NB4 (cell line): ENCODE results near the gene HDAC4.

Source experiments
- DNase-seq: peaks from one replicate; pipeline ENCODE4 v3.0.0; 2010; ENCODE audit warnings: low read depth
- H3K4me3 ChIP-seq: one replicate; pipeline ENCODE4 v1.5.1; 2011; ENCODE audit warnings: mild to moderate bottlenecking, low read depth, low read length, moderate library complexity
- MYC ChIP-seq: IDR thresholded peaks from 2 replicates; pipeline ENCODE4 v1.6.1; 2011; ENCODE audit warnings: low read depth, low read length
- POLR2A ChIP-seq: IDR thresholded peaks from 2 replicates; pipeline ENCODE4 v1.6.1; 2011; ENCODE audit warnings: mild to moderate bottlenecking; ENCODE audit not compliant: insufficient read length; ENCODE audit errors: extremely low read depth
- TF ChIP-seq, protein P1 (sequence below): IDR thresholded peaks from one replicate; pipeline ENCODE4 v1.5.1; 2012; ENCODE audit warnings: low read depth, low read length
- TF ChIP-seq, protein P2 (sequence below): IDR thresholded peaks from 2 replicates; pipeline ENCODE4 v1.6.1; 2011; ENCODE audit warnings: low read depth, low read length

HDAC4 gene

DNA sequence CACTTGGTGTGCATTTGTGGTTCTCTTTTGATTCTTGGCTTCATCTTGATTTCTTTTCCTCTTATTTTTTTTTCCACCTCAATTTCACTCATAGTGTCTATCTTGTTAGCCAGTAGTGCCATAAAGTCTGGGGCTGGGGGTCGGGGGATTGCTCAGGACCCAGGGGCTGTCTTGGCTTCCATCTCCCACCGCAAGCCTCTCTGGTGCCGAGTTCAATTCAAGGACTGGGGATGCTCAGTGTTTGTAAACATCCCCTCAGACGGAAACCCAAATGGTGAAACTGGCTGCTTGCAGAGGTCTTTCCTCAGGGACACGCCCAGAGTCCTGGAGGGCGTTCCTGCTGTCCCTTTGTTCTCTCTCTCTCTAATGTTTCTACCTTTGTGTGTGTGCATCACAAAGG lies 379.6 kb downstream of the HDAC4 start:
- no peak for DNase-seq
- TF ChIP-seq, protein P1, sequence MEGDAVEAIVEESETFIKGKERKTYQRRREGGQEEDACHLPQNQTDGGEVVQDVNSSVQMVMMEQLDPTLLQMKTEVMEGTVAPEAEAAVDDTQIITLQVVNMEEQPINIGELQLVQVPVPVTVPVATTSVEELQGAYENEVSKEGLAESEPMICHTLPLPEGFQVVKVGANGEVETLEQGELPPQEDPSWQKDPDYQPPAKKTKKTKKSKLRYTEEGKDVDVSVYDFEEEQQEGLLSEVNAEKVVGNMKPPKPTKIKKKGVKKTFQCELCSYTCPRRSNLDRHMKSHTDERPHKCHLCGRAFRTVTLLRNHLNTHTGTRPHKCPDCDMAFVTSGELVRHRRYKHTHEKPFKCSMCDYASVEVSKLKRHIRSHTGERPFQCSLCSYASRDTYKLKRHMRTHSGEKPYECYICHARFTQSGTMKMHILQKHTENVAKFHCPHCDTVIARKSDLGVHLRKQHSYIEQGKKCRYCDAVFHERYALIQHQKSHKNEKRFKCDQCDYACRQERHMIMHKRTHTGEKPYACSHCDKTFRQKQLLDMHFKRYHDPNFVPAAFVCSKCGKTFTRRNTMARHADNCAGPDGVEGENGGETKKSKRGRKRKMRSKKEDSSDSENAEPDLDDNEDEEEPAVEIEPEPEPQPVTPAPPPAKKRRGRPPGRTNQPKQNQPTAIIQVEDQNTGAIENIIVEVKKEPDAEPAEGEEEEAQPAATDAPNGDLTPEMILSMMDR, result no peak
- TF ChIP-seq POLR2A (no peak), MYC (no peak)
- TF ChIP-seq, protein P2, sequence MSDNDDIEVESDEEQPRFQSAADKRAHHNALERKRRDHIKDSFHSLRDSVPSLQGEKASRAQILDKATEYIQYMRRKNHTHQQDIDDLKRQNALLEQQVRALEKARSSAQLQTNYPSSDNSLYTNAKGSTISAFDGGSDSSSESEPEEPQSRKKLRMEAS, result no peak
- H3K4me3 ChIP-seq, result no peak overlapping the region

DNA sequence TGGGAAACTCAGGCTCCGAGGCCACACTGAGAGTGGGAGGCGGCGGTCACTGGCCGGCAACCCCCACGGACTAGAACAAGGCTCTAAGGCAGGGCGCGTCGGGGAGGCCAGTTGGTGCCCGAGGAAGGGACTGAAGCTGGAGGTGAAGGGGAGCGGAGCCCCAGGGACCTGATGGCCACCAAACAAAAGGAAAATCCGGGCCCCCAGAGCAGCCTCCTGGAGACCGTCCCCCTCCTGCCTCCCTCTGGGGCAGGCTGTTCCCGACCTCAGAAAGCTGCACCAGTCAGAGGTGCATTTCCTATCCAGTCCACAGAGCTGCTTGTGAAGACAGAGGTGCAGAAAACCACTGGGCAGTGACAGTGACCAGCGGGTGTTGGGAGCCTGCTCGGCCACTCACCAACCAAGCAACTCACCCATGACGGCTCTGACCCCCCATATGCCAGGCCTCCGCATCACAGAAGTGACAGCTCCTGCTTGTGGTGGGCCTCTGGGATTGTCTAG lies 380.2 kb downstream of the HDAC4 start:
- TF ChIP-seq MYC, result no peak
- TF ChIP-seq POLR2A, result no peak
- TF ChIP-seq, protein P2, result no peak
- TF ChIP-seq, protein P1, result no peak
- no peak overlapping the region for H3K4me3 ChIP-seq
- no peak for DNase-seq

DNA sequence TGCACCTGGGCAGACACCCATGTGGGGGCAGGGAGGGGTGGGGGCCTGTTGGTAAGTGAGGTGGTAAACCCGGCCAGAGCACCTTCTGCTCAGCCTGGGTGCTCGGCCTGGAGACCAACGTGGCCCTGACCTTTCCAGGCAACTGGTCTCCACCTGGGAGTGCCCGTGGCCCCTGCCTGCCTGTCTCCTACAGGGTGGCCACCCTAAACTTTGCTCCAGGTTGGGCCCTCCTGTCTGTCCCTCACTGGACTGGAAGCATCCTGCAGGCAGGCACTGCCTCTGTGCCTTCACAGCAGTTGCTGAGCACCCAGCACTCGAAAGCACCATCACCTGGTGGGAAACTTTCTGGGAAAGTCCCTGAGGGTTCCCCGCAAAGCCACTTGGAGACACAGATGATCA lies 381.6 kb downstream of the HDAC4 start:
- no peak for DNase-seq
- H3K4me3 ChIP-seq, result no peak overlapping the region
- TF ChIP-seq, protein P1, result no peak
- TF ChIP-seq, protein P2, result no peak
- TF ChIP-seq MYC (no peak), POLR2A (no peak)

DNA sequence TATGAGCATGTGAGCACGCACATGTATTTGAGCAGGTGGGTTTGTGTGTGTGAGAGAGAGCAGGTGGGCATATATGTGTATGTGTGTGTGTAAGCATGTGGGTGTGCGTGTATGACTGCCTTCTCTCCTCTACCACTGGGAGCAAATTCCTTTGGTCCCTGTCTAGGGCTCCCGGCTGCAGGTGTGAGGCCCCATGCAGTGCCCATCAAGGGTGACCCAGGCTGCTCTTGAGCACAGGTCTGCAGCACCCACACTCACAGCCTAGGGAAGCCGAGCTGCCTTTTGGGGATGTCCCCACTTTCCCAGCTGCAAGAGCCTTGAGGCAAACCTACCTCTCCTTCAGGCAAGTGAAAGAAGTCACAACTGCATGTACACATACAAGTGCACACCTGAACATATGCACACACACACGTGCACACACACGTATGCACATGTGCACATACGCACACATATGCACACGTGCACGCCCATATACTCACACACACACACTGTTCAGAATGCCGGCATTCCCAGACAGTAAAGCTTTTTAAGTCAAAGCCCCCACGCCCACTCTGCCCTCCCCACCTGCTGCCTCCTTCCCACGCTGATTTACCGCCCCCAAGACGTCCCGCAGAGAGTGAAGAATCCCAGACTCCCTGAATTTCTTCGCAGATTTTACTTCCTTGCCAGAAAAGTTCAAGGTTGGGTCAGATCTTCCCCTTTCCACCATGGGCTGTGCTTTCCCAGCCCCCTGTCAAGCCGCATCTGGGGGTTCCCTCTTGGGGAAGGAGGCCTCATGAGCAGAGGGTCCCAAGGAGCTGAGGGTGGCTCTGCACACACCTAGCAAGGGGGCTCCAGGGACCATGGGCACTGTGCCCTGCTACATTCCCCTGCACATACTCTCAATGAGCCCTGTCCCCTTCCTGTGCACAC lies 382.3 kb downstream of the HDAC4 start:
- DNase-seq, result no peak
- TF ChIP-seq POLR2A (no peak), MYC (no peak)
- TF ChIP-seq, protein P2, result no peak
- TF ChIP-seq, protein P1, result no peak
- no peak overlapping the region for H3K4me3 ChIP-seq

DNA sequence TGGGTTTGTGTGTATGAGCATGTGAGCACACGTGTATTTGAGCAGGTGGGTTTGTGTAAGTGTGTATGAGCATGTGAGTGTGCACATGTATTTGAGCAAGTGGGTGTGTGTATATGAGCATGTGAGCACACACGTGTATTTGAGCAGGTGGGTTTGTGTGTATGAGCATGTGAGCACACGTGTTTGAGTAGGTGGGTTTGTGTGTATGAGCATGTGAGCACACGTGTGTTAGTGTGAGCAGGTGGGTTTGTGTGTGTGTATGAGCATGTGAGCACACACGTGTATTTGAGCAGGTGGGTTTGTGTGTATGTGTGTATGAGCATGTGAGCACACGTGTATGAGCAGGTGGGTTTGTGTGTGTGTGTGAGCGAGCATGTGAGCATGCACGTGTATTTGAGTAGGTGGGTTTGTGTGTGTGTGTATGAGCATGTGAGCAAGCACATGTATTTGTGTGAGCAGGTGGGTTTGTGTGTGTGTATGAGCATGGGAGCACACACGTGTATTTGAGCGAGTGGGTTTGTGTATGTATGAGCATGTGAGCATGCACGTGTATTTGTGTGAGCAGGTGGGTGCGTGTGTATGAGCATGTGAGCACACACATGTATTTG lies 383.2 kb downstream of the HDAC4 start:
- H3K4me3 ChIP-seq, result no peak overlapping the region
- no peak for DNase-seq
- TF ChIP-seq MYC, result no peak
- TF ChIP-seq, protein P1, result no peak
- TF ChIP-seq, protein P2, result no peak
- no peak for TF ChIP-seq POLR2A
